HepG2 (cell line): Measurements from ENCODE around the gene HNF1B. TPM values are rescaled to one million over a fixed set of nuclear protein-coding genes. Genes with fewer than 3 reads are reported as not detected.

Source experiments
- HOXA9 ChIP-seq: sonication (generic); formaldehyde crosslinking; IDR thresholded peaks from 2 replicates; pipeline ENCODE4 v1.8.1; 2022; ENCODE audit warnings: missing genetic modification reagents, mild to moderate bottlenecking, moderate library complexity, borderline replicate concordance
- KAT2B ChIP-seq: fragments of 150-350 bp; IDR thresholded peaks from 2 replicates; pipeline ENCODE4 v1.6.1; 2014; ENCODE audit warnings: low read depth, low read length, borderline replicate concordance
- KAT8 ChIP-seq: IDR thresholded peaks from 2 replicates; pipeline ENCODE4 v1.6.1; 2016; ENCODE audit warnings: missing genetic modification reagents, missing compliant biosample characterization
- MED13 ChIP-seq: sonication (generic); formaldehyde crosslinking; IDR thresholded peaks from 2 replicates; pipeline ENCODE4 v1.5.0; 2020; ENCODE audit warnings: missing genetic modification reagents
- MLLT10 ChIP-seq: sonication (generic); formaldehyde crosslinking; IDR thresholded peaks from 2 replicates; pipeline ENCODE4 v1.4.0; 2020; ENCODE audit warnings: missing genetic modification reagents
- MZF1 ChIP-seq: sonication (generic); formaldehyde crosslinking; IDR thresholded peaks from 2 replicates; pipeline ENCODE4 v1.8.1; 2023; ENCODE audit warnings: mild to moderate bottlenecking, missing genetic modification reagents, borderline replicate concordance
- NFE2L2 ChIP-seq: fragments of 150-350 bp; IDR thresholded peaks from 2 replicates; pipeline ENCODE4 v1.6.1; 2014; ENCODE audit warnings: low read length
- NFKBIZ ChIP-seq: IDR thresholded peaks from 2 replicates; pipeline ENCODE4 v1.6.1; 2018; ENCODE audit warnings: missing genetic modification reagents, missing compliant biosample characterization
- NFRKB ChIP-seq: fragments of 450-650 bp; IDR thresholded peaks from 2 replicates; pipeline ENCODE4 v1.6.1; 2017
- NR2F6 ChIP-seq, 2 experiments: IDR thresholded peaks; 2 replicates each; pipeline ENCODE4 v1.6.1; 2016; ENCODE audit warnings: antibody characterized with exemption in 1 of 2, mild to moderate bottlenecking in 1 of 2
- RAD21 ChIP-seq: fragments of 450-650 bp; formaldehyde crosslinking; IDR thresholded peaks from 2 replicates; pipeline ENCODE4 v1.5.0; 2020; ENCODE audit warnings: mild to moderate bottlenecking
- RXRA ChIP-seq: sonication (generic); formaldehyde crosslinking; IDR thresholded peaks from 2 replicates; pipeline ENCODE4 v1.5.1; 2020; ENCODE audit warnings: missing genetic modification reagents
- RXRB ChIP-seq: IDR thresholded peaks from 2 replicates; pipeline ENCODE4 v1.6.1; 2016; ENCODE audit warnings: borderline replicate concordance, missing genetic modification reagents, missing compliant biosample characterization
- SOX13 ChIP-seq, 3 experiments: fragments of 450-650 bp in 1 of 3; sonication (generic) in 1 of 3; formaldehyde crosslinking in 1 of 3; IDR thresholded peaks in 2 of 3; conservative IDR thresholded peaks in 1 of 3; 2 replicates each; pipeline versions ENCODE4 v1.5.0 to v1.6.1; 2016 to 2020; ENCODE audit warnings: antibody characterized with exemption in 1 of 3, mild to moderate bottlenecking in 1 of 3, missing compliant biosample characterization in 1 of 3, missing genetic modification reagents in 1 of 3, moderate library complexity in 1 of 3
- TBL1XR1 ChIP-seq: fragments of 150-350 bp; IDR thresholded peaks from 2 replicates; pipeline ENCODE4 v1.6.1; 2014; ENCODE audit warnings: borderline replicate concordance, low read length; ENCODE audit not compliant: partially characterized antibody
- ZNF333 ChIP-seq: sonication (generic); formaldehyde crosslinking; IDR thresholded peaks from 2 replicates; pipeline ENCODE4 v1.4.0; 2020; ENCODE audit warnings: mild to moderate bottlenecking, missing genetic modification reagents, borderline replicate concordance
- polyA plus RNA-seq, 8 experiments: library from polyadenylated mRNA; depleted of rRNA in 3 of 8; stranded (reverse) in 7 of 8; unstranded in 1 of 8; fragments of >200 nt; fragmentation: Illumina TruSeq in 4 of 8; extraction: Trizol in 4 of 8; gene quantifications; 2 replicates each; pipeline versions ENCODE4 v1.2.1 to v1.2.3, GENCODE V29; 2011 to 2016; ENCODE audit warnings: low read depth in 4 of 8, missing spikeins in 1 of 8, mixed read lengths in 1 of 8; ENCODE audit not compliant: insufficient read depth in 1 of 8
- total RNA-seq, 5 experiments: library from RNA; depleted of rRNA; stranded (reverse); fragments of >200 nt; fragmentation: Illumina TruSeq; extraction: Trizol; gene quantifications; 2 replicates each; pipeline ENCODE4 v1.2.3, GENCODE V29; 2016; ENCODE audit warnings: low read depth in 1 of 5
- TF ChIP-seq, protein P1 (sequence below): sonication (generic); formaldehyde crosslinking; IDR thresholded peaks from 2 replicates; pipeline ENCODE4 v1.5.0; 2020; ENCODE audit warnings: mild to moderate bottlenecking, missing genetic modification reagents
- TF ChIP-seq, protein P2 (sequence below): sonication (generic); formaldehyde crosslinking; IDR thresholded peaks from 2 replicates; pipeline ENCODE4 v1.5.0; 2020; ENCODE audit warnings: mild to moderate bottlenecking, missing genetic modification reagents
- TF ChIP-seq, protein P3 (sequence below): sonication (generic); formaldehyde crosslinking; IDR thresholded peaks from 2 replicates; pipeline ENCODE4 v1.8.0; 2023; ENCODE audit warnings: mild to moderate bottlenecking, missing genetic modification reagents
- TF ChIP-seq, protein P4 (sequence below): sonication (generic); formaldehyde crosslinking; conservative IDR thresholded peaks from 2 replicates; pipeline ENCODE4 v1.5.0; 2020; ENCODE audit warnings: missing genetic modification reagents
- TF ChIP-seq, protein P5 (sequence below): fragments of 450-650 bp; IDR thresholded peaks from 2 replicates; pipeline ENCODE4 v1.6.1; 2016

Gene HNF1B
- total and polyA plus RNA-seq, 2 of the 13 experiments (the other 11 are each of a cell fraction or from before 2014, with no cell fraction given), result 1.9 to 5.3 TPM

DNA sequence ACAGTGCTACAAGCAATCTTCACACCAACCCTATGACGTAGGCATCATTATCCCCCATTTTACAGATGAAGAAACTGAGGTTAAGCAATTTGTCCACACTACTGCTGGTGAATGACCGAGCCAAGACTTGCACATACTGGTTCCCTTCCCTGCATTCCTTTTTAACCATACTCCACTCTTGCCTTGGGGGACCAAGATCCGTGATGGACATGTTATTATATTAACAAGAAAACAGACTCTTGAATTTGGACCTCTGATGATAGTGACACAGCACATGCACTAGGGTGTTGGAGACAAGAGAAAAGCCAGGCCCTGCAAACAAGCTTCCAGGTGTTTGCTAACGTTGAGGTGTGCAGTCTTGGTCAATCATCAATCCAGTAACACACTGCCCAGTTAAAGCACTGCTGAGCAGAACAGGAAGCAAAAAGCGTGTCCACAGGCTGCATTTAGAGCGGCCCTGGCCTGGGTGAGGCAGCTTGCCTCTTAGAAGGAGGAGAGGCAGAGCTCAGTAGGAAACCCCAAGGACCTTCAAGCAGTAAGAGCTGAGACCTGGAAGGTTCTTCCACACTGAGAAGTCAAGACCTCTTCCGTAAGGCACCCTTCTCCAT lies 36.7 kb downstream of the HNF1B start (continued):
- TF ChIP-seq RAD21 (CRISPR knock-in tag), result no peak
- no peak for TF ChIP-seq HOXA9
- TF ChIP-seq NR2F6 (IDR thresholded peaks at IDR 0.05), result no peak
- peak; percentile 57; the same call in 1 of the 2 replicates for TF ChIP-seq NR2F6 (CRISPR knock-in tag; IDR thresholded peaks at IDR 0.05)
- TF ChIP-seq KAT8 (CRISPR knock-in tag), result 0 out of 2 replicates have a peak, but pooled peaks have one; percentile 35
- TF ChIP-seq, protein P1, sequence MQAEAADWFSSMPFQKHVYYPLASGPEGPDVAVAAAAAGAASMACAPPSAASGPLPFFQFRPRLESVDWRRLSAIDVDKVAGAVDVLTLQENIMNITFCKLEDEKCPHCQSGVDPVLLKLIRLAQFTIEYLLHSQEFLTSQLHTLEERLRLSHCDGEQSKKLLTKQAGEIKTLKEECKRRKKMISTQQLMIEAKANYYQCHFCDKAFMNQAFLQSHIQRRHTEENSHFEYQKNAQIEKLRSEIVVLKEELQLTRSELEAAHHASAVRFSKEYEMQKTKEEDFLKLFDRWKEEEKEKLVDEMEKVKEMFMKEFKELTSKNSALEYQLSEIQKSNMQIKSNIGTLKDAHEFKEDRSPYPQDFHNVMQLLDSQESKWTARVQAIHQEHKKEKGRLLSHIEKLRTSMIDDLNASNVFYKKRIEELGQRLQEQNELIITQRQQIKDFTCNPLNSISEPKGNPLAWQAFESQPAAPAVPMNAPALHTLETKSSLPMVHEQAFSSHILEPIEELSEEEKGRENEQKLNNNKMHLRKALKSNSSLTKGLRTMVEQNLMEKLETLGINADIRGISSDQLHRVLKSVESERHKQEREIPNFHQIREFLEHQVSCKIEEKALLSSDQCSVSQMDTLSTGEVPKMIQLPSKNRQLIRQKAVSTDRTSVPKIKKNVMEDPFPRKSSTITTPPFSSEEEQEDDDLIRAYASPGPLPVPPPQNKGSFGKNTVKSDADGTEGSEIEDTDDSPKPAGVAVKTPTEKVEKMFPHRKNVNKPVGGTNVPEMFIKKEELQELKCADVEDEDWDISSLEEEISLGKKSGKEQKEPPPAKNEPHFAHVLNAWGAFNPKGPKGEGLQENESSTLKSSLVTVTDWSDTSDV (CRISPR knock-in tag), result no peak
- no peak for TF ChIP-seq RXRA (CRISPR knock-in tag)
- TF ChIP-seq, protein P2, sequence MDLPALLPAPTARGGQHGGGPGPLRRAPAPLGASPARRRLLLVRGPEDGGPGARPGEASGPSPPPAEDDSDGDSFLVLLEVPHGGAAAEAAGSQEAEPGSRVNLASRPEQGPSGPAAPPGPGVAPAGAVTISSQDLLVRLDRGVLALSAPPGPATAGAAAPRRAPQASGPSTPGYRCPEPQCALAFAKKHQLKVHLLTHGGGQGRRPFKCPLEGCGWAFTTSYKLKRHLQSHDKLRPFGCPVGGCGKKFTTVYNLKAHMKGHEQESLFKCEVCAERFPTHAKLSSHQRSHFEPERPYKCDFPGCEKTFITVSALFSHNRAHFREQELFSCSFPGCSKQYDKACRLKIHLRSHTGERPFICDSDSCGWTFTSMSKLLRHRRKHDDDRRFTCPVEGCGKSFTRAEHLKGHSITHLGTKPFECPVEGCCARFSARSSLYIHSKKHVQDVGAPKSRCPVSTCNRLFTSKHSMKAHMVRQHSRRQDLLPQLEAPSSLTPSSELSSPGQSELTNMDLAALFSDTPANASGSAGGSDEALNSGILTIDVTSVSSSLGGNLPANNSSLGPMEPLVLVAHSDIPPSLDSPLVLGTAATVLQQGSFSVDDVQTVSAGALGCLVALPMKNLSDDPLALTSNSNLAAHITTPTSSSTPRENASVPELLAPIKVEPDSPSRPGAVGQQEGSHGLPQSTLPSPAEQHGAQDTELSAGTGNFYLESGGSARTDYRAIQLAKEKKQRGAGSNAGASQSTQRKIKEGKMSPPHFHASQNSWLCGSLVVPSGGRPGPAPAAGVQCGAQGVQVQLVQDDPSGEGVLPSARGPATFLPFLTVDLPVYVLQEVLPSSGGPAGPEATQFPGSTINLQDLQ (CRISPR knock-in tag), result no peak
- no peak for TF ChIP-seq SOX13 (IDR thresholded peaks at IDR 0.05)
- TF ChIP-seq SOX13 (CRISPR knock-in tag; conservative IDR thresholded peaks at IDR 0.05 in 1 of 2, IDR thresholded peaks at IDR 0.05 in 1 of 2), result peak in 1 of 2 experiments; percentile 86; a peak in 2 of 4 replicates
- TF ChIP-seq, protein P3, sequence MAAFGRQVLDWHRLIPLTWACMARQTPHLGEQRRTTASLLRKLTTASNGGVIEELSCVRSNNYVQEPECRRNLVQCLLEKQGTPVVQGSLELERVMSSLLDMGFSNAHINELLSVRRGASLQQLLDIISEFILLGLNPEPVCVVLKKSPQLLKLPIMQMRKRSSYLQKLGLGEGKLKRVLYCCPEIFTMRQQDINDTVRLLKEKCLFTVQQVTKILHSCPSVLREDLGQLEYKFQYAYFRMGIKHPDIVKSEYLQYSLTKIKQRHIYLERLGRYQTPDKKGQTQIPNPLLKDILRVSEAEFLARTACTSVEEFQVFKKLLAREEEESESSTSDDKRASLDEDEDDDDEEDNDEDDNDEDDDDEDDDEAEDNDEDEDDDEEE, result no peak
- TF ChIP-seq KAT2B, result no peak
- TF ChIP-seq ZNF333 (CRISPR knock-in tag), result no peak
- TF ChIP-seq MED13 (CRISPR knock-in tag), result no peak
- TF ChIP-seq NFRKB, result no peak
- TF ChIP-seq, protein P4, sequence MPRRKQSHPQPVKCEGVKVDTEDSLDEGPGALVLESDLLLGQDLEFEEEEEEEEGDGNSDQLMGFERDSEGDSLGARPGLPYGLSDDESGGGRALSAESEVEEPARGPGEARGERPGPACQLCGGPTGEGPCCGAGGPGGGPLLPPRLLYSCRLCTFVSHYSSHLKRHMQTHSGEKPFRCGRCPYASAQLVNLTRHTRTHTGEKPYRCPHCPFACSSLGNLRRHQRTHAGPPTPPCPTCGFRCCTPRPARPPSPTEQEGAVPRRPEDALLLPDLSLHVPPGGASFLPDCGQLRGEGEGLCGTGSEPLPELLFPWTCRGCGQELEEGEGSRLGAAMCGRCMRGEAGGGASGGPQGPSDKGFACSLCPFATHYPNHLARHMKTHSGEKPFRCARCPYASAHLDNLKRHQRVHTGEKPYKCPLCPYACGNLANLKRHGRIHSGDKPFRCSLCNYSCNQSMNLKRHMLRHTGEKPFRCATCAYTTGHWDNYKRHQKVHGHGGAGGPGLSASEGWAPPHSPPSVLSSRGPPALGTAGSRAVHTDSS, result no peak
- no peak for TF ChIP-seq TBL1XR1
- TF ChIP-seq RXRB (CRISPR knock-in tag), result peak; percentile 61; the same call in 1 of the 2 replicates
- no peak for TF ChIP-seq MZF1
- no peak for TF ChIP-seq MLLT10 (CRISPR knock-in tag)
- no peak for TF ChIP-seq NFE2L2
- TF ChIP-seq NFKBIZ (CRISPR knock-in tag), result no peak
- TF ChIP-seq, protein P5, sequence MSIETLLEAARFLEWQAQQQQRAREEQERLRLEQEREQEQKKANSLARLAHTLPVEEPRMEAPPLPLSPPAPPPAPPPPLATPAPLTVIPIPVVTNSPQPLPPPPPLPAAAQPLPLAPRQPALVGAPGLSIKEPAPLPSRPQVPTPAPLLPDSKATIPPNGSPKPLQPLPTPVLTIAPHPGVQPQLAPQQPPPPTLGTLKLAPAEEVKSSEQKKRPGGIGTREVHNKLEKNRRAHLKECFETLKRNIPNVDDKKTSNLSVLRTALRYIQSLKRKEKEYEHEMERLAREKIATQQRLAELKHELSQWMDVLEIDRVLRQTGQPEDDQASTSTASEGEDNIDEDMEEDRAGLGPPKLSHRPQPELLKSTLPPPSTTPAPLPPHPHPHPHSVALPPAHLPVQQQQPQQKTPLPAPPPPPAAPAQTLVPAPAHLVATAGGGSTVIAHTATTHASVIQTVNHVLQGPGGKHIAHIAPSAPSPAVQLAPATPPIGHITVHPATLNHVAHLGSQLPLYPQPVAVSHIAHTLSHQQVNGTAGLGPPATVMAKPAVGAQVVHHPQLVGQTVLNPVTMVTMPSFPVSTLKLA, result no peak; the same call in 1 of the 2 replicates
